Activated CD8-positive, alpha-beta memory T cell treated with anti-CD3 and anti-CD28 coated beads, Interleukin-2, amount 50 U/mL, for 48 hours (primary cell): ENCODE measurements around the gene KCNS3.

ENCODE experiments used
- DNase-seq: peaks from one replicate; pipeline ENCODE4 v3.0.0-alpha.2; 2020

The KCNS3 gene

DNA sequence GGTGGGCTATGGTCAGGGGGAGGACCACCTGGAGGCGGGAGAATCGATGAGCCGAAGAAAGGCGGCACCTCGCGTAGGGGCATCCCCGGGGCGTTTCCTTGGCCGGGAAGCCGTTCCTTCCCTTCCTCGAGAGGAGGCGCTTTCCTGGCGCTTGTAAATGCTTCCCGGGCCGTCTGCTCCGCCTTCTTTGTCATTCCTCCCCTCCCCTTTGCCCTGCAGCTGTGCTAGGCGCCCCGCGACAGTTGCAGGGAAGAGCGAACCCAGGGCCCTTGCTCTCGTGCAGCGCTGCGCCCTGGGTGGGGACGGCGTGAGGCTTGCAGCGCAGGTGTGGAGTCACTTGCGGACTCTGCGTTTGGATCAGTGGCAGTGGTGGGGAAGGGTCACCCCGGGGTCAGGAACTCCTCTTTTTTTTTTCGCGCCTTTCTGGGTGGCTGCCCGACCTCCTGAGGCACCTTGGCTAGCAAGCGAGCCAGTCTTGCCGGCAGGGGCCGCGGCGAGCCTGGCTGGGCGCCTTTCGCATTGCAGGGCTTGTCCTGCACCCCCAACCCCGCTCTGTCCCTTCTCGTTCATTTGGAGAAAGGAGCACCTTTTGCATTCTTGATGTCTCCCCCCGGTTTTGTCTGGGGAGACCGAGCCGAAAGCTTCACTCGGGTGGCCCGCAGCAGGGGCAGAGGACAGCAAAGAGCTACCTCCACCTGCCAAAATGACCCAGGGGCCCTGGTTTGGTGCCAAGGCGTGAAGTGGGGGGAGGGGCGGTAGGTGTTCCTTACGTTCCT, 858 bp downstream of the KCNS3 start:
- DNase-seq: peak; percentile 53

- no peak for DNase-seq
These were observed 1.4 kb downstream of the KCNS3 start for GRCh38 chr2:17879913-17880274.

DNA sequence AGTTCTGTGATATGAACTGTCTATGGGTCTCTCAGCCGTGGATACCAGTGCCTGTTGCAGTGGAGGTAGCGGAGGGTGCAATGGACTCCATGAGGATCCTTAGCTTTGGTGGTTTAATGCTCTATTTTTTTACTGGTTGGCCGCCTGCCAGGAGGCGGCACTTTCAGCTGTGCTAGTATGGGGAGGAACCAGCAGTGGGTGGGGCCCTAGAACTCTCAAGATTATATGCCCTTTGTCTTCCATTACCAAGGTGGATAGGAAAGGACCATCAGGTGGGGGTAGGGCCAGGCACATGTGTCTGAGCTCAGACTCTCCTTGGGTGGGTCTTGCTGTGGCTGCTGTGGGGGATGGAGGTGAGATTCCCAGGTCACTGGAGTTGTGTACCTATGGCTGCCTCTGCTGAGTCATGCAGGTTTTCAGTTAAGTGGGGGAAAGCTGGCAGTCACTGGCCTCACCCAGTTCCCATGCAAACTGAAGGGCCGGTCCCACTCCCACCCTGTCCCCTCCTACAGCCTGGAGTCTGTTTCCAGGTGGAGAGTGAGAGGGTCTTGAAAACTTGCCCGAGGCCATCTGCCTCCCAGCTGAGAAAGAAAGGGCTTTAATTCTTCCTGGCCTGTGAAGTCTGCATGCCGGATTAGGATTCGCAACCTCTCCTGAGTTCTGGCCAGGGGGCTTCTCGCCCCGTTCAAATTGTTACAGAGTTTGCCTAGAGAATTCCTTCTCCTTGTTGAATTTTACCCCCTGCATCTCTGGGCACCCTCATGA, 14.5 kb downstream of the KCNS3 start:
- no peak for DNase-seq

DNA sequence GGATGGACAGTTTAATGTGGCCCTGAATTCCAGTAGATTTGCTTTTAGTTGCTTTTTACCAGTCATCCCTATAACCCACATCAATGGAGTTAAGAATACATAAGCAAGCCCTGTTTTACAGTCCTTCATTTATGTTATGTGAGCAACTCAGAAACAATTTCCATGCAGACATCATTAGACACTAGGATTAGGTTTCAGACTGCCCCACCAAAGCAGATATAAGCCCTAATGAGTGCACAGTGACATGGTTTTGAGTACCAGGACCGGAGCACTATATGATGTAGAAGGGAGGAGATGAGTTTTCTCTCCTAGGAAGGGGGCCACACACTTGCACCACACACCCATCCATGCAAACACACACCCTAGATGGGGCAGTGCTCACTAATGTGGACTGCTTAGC, 15.5 kb downstream of the KCNS3 start:
- no peak for DNase-seq

- no peak for DNase-seq
These were observed 16.1 kb downstream of the KCNS3 start for GRCh38 chr2:17894556-17894955.

DNA sequence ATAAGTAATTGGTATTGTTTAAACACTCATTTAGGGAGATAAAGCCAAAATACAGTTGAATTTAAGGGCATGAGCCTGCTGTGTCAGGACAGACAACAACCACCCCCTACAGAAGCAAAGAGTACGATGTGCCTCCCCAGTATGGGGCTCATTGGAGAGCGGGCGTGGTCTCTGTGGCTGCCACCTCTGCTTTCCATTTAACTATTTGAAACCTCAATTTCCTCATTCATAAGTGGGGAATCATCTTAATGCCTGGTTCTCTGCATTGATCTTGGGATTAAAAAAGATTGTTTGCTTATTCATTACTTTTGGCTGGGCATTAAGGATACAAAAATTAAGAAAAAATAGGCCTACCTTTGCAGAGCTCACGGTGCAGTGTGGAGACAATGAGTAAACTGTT, 21.4 kb downstream of the KCNS3 start:
- DNase-seq: no peak

DNA sequence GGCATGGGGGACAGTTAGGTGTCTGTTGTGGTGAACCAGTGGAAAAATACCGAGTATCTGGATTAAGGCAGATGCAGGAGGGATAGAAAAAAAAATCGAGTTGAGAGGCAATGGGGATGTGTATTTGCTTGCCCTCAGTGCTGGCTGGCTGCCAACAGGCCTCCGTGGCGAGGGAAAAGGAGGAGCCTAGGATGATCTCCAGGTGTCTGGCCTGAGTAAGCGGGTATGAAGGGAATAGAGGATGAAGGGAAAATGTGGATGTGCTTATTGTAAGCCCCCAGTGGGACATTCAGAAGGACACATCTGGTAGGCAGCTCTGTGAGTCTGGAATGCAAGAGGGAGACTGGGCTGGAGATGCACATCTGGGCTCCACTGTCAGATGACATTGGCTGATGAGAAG, 22.8 kb downstream of the KCNS3 start:
- DNase-seq: no peak

DNA sequence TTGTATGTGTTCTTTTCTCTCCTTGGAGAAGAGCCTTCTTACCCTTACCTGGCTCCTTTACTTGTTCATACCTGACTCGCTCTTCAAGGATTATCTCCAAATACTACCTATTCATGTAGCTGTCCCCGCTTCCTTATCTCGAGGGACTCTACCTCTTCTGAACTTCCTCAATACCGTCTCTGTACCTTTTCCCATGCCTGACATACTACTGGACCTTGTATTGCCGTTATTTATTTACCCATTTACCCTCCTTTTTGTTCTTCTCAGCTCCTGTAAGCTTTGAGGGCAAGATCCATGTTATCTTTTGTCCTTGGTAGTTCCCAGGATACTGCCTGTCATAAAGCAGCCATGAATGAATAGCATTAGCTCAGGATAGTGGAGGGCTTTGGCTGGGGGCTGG, 32.5 kb downstream of the KCNS3 start:
- DNase-seq: no peak

GRCh38 chr2:17911491-17912260, 33.2 kb downstream of the KCNS3 start:
- no peak for DNase-seq

DNA sequence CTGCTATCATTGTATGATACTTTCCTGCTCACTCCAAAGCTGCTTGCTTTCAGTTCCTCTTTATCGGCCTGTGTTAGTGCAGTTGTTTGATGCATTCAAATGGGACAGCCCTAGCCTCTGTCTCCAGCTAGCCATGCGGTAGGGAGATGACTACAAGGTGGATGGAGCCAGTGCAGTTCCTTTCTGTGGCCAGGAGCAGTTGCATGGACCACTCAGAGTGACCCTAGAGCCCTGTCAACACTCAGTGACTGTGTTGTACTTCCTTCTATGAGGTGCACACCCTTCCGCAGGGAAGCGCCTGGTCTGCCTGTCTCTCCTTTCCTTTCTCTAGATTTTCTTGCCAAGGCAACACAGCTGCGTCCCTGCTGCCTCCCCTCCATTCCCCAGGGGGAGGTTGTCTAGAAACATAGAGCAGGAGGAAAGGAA, 33.8 kb downstream of the KCNS3 start:
- DNase-seq: no peak

DNA sequence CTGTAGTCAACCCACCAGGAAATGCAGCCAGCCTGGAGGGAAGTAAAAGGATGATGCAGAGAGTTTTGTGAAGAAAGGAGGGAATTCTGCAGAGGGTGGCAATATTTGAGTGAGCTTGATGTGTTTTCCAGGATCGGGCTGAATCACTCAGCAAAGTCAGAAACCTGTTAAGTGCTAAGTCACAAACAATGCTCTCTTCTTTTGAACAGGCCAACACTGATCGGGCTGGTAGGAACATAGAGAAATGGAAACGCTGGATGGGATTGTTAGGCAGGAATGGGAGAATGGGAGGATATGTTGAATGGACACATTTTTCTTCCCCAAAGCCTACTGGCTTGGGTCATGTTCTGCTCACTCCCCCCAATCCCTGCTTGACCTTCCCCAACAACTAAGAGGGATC, 36.6 kb downstream of the KCNS3 start:
- no peak for DNase-seq

- DNase-seq: no peak
These were observed 37.5 kb downstream of the KCNS3 start for GRCh38 chr2:17915811-17916518.

- no peak for DNase-seq
These were observed 38.1 kb downstream of the KCNS3 start for GRCh38 chr2:17916584-17916983.

DNA sequence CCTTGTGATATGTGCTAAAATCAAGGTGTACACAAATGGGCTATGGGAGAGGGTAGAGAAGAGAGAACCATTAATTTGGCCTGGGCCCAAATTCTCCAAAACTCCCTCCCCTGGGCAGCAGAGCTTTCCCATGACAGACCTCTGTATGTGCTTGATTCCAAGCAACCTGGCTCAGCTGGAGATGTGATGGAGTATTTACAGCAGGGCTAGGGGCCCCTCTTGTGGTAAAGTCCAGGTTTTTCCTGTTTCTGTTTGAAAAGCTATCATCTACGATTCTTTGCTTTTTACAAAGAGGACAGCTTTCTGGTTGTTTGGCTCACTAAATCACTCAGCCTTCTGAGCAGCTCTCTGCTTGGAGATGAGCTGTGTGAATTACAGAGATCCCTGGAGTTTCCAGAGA, 40.3 kb downstream of the KCNS3 start:
- DNase-seq: no peak

- DNase-seq: no peak
These were observed 52.3 kb downstream of the KCNS3 start for GRCh38 chr2:17930773-17931172.

- no peak for DNase-seq
These were observed 54.8 kb downstream of the KCNS3 start for GRCh38 chr2:17933256-17933655.

GRCh38 chr2:17934721-17935120, 56.3 kb downstream of the KCNS3 start:
- DNase-seq: no peak

DNA sequence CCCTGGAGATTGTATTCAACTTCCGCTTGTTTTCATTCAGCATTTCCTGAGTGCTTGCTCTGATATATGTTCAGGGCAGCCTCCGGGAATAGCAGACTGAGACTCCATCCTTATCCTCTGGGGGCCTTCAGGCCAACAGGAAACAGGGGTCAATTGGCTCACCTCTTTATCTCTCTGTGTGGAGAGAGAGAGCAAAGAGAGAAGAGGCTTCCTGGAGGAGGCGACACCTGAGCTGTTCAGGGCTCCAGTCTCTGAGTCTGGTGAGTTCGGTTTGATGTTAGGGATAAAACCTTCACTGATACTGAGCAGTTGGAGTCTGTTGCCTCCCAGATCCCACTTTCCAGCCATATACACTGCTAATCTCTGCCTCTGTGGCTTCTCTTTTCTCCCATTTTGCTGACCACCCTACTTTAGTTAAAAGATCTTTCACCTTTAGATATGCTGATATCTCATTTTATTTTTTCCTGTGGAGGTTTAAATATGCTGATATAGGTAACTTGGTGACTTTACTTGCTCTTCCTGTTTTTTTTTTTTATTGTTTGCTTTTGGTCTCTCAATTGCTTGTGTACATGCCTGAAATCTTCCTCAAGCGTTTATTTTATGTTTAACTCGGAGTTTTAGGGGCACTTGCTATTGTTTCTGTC, 56.9 kb downstream of the KCNS3 start:
- DNase-seq: no peak

DNA sequence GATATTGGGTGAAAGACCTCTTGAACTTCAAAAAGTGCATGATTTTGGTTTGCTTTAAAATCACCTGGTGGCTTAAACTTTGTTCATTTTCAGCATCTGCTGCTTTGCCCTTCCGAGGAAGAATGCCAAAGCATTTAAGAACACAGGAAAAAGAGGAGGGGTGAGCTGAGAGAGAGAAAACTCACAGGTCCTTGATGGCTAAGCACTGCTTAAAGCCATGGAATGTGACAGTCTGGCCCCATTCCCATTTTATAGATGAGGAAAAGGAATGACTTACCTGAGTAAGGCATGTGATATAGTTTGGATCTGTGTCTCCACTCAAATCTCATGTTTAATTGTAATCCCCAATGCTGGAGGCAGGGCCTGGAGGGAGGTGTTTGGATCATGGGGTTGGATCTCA, 58.1 kb downstream of the KCNS3 start:
- DNase-seq: no peak

DNA sequence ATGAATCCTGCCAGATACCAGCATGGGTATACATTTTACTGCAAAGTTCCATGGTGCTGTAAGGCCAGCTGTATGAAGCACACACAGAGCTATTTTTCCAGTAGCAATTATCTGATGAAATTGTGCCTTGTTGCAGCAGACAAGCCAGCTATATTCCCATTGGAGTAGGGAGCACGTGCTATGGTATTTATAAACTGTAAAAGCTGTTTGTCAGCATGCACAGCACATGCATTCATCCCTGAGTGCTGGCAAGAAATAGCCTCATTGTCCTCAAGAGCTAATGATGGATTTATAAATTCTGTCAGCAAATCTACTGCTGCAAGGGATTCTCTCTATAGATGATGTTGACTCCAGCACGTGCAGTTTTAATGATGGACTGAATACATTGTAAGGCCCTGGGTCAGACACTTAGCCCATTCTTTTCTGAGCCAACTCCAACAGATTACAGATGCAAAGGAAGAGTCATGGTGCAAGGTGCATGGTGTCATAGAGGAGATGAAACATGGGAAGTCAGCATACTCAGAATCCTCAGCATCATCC, 61.7 kb downstream of the KCNS3 start:
- no peak for DNase-seq

- DNase-seq: no peak
These were observed 65.0 kb downstream of the KCNS3 start for GRCh38 chr2:17943444-17943843.

- no peak for DNase-seq
These were observed 68.6 kb downstream of the KCNS3 start for GRCh38 chr2:17947113-17947512.
